HG03469 (cell line): ENCODE measurements around the gene CCSER1.

ENCODE experiments used
- ATAC-seq: cut with Tn5 transposase; IDR thresholded peaks from one replicate; pipeline ENCODE4 v1.9.1; 2021; ENCODE audit warnings: mild to moderate bottlenecking, moderate library complexity, moderate number of reproducible peaks; ENCODE audit not compliant: unreplicated experiment

The CCSER1 gene

GRCh38 chr4:90127223-90127705 is at the start of gene CCSER1:
Gene CCSER1, plus strand, starts transcription at chr4:90127394.
- peak; percentile 57 for ATAC-seq

GRCh38 chr4:90078440-90078839 is 48.8 kb upstream of the CCSER1 start:
- ATAC-seq: peak; percentile 80

DNA sequence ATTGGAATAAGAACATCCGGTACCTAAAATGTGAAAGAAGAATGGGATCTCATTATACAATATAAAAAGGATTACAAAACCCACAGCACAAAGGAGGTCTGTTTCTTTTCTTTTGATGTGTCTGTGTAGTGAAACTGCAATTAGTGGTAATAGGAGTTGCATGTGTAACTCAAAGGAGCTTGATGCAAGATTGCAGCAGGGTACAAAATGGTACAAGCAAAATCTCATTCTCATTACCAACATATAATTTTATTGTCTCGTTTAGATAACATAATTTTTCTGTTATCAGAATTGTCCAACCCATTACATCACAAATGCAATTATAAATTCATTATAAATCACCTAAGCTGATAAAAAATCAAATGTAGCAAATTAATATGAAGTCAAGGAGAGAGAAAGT is 47.1 kb upstream of the CCSER1 start:
- ATAC-seq: no peak

DNA sequence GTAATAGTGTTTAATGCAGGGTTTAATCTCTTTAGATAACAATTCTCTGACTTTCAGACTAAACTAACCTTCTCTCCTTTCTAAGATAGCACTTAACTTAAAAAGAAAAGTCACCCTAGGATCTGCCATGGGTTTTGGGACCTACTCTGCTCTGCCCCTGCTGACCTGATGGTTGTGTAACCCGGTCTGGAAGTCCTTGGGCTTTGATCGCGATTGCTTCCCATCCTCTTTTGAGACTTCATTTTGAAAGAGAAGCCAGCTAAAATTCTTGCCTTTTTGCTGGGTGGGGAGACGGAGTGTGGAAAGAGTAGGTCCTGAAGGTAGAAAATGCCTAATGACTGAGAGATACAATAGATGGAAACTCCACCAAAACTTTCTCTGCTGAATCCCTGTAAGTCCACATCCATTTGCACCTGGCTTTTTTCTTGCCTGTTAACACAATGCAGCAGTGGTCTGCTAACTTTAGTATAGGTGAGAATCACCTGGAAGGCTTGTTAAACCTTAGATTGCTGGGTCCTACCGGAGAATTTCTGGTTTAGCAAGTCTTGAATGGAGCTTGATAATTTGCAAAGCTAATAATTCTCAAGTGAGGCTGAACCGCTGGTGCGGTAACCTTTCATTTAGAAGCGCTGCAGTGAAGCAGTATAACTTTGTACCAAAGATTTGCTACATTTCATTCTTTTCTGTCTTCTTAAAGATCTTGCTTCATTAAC is 45.6 kb upstream of the CCSER1 start:
- no peak for ATAC-seq

GRCh38 chr4:90082449-90082848 is 44.7 kb upstream of the CCSER1 start:
- ATAC-seq: no peak

DNA sequence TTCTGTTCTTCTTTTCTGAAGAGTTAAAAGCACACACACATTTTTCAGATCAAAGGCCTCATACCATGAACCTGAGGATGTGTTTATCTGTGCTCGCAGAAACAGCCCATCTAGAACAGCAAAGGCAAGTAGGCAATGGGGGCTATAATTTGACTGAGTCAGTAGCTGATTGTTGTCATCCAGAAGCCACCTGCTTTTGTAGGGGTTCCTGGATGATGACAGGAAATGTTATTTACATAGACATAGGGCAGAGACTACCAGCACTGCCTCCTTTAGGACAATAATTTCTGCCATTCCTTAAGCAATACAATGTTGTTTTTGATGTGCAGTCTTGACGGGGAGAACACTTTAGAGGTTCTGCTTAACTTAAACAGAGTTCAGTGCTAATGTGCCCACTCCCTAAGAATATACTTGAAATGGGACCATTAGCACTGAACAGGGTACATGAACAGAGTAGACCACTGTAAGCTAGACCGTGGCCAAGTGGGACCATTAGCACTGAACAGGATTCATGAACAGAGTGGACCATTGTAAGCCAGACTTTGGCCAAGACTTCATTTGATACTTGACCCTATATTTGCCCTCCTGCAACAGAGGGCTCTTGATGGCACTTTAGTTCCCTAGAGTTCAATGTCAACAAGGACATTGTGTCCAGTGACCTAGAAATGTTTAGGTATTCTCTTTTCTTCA is 42.8 kb upstream of the CCSER1 start:
- ATAC-seq: no peak

GRCh38 chr4:90084967-90085295 is 42.3 kb upstream of the CCSER1 start:
- ATAC-seq: no peak

DNA sequence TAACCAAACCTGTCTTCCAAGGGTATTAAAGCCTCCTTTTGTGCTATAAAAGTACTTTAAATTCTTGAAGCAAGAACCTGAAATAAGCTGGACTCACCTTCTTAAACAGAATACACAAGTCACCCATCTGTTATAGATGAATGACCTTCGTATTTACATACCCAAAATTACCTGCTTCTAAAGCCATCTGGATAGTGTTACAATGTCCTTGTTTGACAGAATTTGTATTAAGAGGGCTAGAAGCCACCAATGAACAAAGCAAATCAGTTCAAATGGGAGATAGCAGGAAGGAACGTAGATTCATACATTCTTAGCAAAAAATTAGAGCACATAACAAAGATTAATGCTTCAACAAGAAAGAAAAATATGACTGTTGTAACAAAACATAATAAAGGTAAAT is 33.7 kb upstream of the CCSER1 start:
- no peak for ATAC-seq

DNA sequence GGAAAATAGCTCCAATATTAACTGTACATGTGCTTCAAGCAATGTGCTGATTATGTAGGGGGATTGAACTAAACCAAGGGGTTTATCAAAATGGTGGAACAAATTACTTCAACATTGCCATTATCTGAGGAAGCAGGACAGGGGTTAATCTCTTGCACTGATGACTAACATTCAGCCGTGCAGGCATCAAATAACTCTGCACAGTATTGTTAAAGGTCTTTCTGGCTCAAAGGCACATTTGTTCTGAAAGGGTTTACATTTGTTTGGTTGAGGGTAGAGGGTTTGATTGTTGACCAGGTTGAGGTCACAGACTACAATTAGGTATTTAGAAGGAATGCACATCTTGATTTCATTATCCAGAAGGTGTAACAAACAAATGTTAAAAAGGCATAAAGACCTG is 32.2 kb upstream of the CCSER1 start:
- no peak for ATAC-seq

DNA sequence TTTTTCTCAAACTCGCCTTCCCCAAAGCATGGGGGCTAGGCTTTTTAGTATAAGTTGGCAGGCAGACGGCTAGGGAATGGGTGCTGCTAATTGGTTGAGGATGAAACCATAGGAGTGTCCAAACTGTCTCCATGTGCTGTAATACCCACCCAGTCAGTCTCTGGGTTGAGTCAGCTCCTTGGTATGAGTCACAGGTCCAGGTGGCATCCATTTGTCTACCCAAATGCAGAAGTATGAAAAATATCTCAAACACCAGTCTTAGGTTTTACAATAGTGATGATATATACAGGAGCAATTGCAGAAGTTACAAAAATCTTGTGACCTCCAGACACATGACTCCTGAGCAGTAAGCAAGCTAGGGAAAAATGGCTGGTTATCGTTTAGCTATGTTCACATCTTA is 27.4 kb upstream of the CCSER1 start:
- peak; percentile 70 for ATAC-seq

GRCh38 chr4:90103991-90104390 is 23.2 kb upstream of the CCSER1 start:
- no peak for ATAC-seq

GRCh38 chr4:90105274-90105673 is 21.9 kb upstream of the CCSER1 start:
- ATAC-seq: no peak

DNA sequence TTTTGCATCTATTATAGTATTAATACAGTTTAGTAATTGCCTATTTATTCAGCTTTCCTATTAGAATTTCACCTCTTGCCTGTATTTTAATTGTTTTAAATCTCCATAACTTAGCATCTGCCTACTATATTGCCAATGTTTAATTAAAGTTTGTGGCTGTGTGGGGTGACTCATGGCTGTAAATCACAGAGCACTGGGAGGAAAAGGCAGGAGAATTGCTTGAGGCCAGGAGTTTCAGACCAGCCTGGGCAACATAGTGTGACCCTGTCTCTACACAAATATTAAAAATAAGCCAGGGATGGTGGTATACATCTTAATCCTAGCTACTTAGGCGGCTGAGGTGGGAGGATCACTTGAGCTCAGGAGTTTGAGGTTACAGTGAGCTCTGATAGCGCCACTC is 14.5 kb upstream of the CCSER1 start:
- no peak for ATAC-seq

- ATAC-seq: no peak
Observed at GRCh38 chr4:90113881-90114457, 13.2 kb upstream of the CCSER1 start.

GRCh38 chr4:90118527-90119195 is 8.5 kb upstream of the CCSER1 start:
- peak; percentile 73 for ATAC-seq

GRCh38 chr4:90120037-90120436 is 7.2 kb upstream of the CCSER1 start:
- ATAC-seq: no peak

DNA sequence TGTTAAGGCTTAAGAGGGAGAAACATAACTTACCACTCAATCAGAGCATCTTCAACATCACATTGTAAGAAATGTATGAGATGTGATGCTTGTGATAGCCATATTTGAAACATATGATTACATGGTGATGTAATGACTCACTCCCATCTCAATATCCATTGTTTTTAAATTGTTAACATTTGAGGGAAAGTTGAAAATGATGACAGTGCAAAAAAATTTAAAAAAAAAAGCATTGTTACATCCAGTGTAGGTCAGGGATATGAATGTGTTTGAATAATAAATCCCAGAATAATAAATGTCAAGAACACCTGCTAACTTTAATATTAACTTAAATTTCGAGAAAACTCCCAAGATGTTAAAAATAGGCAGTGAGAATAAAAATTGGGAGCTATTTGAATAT is 6.4 kb upstream of the CCSER1 start:
- ATAC-seq: no peak

- ATAC-seq: no peak
Observed at GRCh38 chr4:90121676-90122354, 5.4 kb upstream of the CCSER1 start.

- no peak for ATAC-seq
Observed at GRCh38 chr4:90122355-90122748, 4.8 kb upstream of the CCSER1 start.

DNA sequence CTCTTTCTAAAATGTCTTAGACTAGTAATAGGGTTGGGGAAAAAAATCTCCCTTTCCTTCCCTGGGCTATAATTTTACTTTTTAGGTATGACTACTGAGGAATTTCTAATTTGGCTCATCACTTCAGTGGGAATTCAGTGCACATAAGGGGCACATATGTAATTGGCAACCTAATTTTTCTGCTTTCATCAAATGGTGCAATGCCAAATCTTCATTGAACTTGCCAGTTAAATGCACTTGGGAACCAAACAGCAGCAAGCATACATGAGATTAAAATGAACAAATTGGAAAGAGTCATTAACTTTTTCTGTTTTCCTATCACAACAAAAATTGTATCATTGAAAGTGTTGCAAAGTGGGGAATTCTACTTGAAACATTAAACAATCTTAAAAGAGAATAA is 2.9 kb upstream of the CCSER1 start:
- ATAC-seq: no peak

DNA sequence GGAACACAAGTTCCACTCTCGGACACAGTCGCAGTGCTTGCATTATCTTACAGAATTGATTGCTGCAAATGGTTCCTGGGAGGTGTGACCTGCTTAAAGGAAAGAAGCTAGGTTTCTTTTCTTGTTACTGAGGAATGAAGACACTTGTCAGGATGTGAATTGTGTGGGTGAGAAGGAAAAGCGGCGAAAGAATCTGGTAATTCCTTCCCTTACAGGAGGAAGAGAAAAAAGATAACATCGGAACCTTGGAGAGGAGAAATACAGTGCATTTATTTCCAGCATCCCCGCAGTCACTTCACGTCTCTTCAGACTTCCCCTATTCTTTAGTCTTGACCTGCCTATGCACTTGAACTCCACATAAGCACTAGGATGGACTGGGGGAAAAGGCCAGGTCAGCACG is 389 bp upstream of the CCSER1 start:
- no peak for ATAC-seq
